Ishikawa (cell line): Measurements from ENCODE around the gene TRIM9.

ENCODE experiments used
- CEBPB ChIP-seq: IDR thresholded peaks from 2 replicates; pipeline ENCODE4 v1.6.1; 2012
- CREB1 ChIP-seq: IDR thresholded peaks from 2 replicates; pipeline ENCODE4 v1.6.1; 2012; ENCODE audit warnings: low read depth
- EGR1 ChIP-seq: IDR thresholded peaks from 2 replicates; pipeline ENCODE4 v1.6.1; 2012
- EP300 ChIP-seq: IDR thresholded peaks from 2 replicates; pipeline ENCODE4 v1.6.1; 2012; ENCODE audit warnings: borderline replicate concordance
- FOXM1 ChIP-seq: IDR thresholded peaks from 2 replicates; pipeline ENCODE4 v1.6.1; 2012; ENCODE audit warnings: low read depth, borderline replicate concordance
- NFIC ChIP-seq: IDR thresholded peaks from 2 replicates; pipeline ENCODE4 v1.6.1; 2012
- RAD21 ChIP-seq: IDR thresholded peaks from 2 replicates; pipeline ENCODE4 v1.6.1; 2012; ENCODE audit warnings: low read depth
- TAF1 ChIP-seq: IDR thresholded peaks from 2 replicates; pipeline ENCODE4 v1.6.1; 2012; ENCODE audit warnings: low read depth, mild to moderate bottlenecking
- TCF12 ChIP-seq: IDR thresholded peaks from 2 replicates; pipeline ENCODE4 v1.6.1; 2012; ENCODE audit warnings: low read depth
- TEAD4 ChIP-seq: IDR thresholded peaks from 2 replicates; pipeline ENCODE4 v1.6.1; 2012
- YY1 ChIP-seq: IDR thresholded peaks from 2 replicates; pipeline ENCODE4 v1.6.1; 2012; ENCODE audit warnings: low read depth
- ZBTB7A ChIP-seq: IDR thresholded peaks from 2 replicates; pipeline ENCODE4 v1.6.1; 2012; ENCODE audit warnings: low read depth
- TF ChIP-seq, protein P1 (sequence below): IDR thresholded peaks from 2 replicates; pipeline ENCODE4 v1.6.1; 2012; ENCODE audit warnings: low read depth, mild to moderate bottlenecking
- TF ChIP-seq, protein P2 (sequence below): IDR thresholded peaks from 2 replicates; pipeline ENCODE4 v1.6.1; 2012
- TF ChIP-seq, protein P3 (sequence below): IDR thresholded peaks from 2 replicates; pipeline ENCODE4 v1.6.1; 2012

Gene TRIM9

DNA sequence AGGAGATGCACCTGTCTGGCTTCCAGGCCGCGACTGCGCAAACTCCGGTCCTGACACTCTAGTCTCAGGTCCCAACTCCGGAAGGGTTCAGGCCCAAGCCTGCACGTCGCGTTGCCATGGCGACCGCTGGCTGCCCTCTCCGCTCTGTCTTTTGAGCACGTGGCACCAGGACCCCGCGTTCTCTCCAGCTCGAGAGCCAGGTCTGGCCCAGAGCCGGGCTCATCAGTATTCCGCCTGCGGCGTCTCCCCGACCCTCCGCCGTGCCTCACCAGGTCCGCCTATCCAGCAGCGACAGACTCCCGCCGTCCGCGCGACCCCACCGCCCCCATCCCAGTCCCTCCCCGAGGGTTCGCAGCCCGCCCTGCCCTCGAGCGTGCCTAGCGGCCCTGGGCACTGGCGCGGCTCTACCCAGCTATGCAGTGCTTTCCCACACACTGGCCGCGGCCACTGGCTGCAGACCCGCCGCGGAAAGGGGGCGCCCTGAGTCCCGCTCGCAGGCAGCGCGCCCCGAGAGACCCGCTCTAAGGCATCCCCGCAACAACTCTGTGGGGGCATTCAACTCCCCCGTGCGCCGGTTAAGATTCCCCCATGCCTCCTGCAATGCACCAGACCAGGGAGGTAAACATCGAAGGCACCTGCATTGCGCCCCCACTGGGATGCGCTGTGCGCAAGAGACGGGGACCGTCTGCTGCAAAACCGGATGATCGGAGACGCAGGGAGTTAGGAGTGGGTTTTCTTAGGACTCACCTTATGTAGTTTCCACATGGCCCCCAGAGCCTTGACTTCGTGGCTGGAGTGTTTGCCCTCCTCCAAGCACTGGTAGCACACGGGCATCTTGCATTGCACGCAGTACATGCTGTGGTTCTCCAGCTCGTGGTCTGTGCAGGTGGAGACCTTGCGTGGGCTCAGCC lies 1.3 kb downstream of the TRIM9 start:
- TF ChIP-seq EGR1 (no peak), RAD21 (no peak), TEAD4 (no peak), TCF12 (no peak), YY1 (no peak), CREB1 (no peak), TAF1 (no peak), FOXM1 (no peak), EP300 (no peak)
- TF ChIP-seq, protein P1, sequence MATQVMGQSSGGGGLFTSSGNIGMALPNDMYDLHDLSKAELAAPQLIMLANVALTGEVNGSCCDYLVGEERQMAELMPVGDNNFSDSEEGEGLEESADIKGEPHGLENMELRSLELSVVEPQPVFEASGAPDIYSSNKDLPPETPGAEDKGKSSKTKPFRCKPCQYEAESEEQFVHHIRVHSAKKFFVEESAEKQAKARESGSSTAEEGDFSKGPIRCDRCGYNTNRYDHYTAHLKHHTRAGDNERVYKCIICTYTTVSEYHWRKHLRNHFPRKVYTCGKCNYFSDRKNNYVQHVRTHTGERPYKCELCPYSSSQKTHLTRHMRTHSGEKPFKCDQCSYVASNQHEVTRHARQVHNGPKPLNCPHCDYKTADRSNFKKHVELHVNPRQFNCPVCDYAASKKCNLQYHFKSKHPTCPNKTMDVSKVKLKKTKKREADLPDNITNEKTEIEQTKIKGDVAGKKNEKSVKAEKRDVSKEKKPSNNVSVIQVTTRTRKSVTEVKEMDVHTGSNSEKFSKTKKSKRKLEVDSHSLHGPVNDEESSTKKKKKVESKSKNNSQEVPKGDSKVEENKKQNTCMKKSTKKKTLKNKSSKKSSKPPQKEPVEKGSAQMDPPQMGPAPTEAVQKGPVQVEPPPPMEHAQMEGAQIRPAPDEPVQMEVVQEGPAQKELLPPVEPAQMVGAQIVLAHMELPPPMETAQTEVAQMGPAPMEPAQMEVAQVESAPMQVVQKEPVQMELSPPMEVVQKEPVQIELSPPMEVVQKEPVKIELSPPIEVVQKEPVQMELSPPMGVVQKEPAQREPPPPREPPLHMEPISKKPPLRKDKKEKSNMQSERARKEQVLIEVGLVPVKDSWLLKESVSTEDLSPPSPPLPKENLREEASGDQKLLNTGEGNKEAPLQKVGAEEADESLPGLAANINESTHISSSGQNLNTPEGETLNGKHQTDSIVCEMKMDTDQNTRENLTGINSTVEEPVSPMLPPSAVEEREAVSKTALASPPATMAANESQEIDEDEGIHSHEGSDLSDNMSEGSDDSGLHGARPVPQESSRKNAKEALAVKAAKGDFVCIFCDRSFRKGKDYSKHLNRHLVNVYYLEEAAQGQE: no peak
- TF ChIP-seq, protein P2, sequence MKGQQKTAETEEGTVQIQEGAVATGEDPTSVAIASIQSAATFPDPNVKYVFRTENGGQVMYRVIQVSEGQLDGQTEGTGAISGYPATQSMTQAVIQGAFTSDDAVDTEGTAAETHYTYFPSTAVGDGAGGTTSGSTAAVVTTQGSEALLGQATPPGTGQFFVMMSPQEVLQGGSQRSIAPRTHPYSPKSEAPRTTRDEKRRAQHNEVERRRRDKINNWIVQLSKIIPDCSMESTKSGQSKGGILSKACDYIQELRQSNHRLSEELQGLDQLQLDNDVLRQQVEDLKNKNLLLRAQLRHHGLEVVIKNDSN: no peak

DNA sequence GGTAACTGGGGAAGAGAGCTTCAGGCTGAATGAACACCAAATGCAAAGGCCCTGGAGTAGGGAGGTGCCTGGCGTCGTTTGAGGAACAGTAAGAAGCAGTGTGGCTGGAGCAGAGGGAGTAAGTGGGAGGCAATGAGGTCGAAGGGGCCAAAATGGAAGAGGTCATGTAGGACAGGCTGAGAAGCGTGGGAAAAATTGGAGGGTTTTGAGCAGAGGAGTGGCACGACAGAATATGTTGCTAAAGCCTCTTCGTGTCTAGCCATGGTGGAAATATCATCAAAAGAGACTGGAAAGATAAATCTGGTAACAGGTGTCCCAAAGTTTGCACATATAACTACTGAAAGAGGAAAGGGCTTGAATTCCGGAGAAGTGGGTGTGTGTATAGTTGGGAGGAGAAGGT lies 1.9 kb downstream of the TRIM9 start:
- TF ChIP-seq EGR1 (no peak), TAF1 (no peak), EP300 (no peak), TCF12 (no peak), YY1 (no peak), CEBPB (no peak), RAD21 (no peak), FOXM1 (no peak), NFIC (no peak), TEAD4 (no peak), ZBTB7A (no peak), CREB1 (no peak)
- TF ChIP-seq, protein P2: no peak
- TF ChIP-seq, protein P1: no peak
- TF ChIP-seq, protein P3, sequence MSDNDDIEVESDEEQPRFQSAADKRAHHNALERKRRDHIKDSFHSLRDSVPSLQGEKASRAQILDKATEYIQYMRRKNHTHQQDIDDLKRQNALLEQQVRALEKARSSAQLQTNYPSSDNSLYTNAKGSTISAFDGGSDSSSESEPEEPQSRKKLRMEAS: no peak

DNA sequence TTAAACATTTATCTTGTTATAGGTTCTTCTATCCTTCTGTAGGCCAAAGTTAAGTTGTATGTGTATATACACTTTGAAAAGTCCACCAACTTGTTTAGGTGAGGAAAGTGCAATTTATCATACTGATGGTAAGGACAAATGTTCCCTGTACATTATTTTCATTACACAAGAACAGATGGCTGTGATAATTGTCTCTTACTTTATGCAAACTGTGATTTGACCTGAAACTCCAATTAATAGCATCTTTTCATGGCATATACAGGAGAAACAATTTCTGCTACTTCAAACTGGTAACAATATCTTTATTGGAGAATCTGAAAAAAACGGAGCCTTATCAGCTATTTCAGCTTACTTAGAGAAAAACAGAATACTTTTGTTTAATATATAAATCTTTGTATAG lies 5.6 kb downstream of the TRIM9 start:
- TF ChIP-seq EP300 (no peak), FOXM1 (no peak), RAD21 (no peak), ZBTB7A (no peak), CEBPB (no peak), TAF1 (no peak), YY1 (no peak), NFIC (no peak), TEAD4 (no peak), EGR1 (no peak), TCF12 (no peak), CREB1 (no peak)
- TF ChIP-seq, protein P2: no peak
- TF ChIP-seq, protein P1: no peak
- TF ChIP-seq, protein P3: no peak
